ENCODE measurements around the gene SMARCA2.

Gene SMARCA2

GRCh38 chr9:1986341-1986740, 28.8 kb upstream of the SMARCA2 start:
- Histone ChIP-seq H3K4me3 (ENCODE audit: low read depth in 1 of 5, low read length in 5 of 5) (no peak overlapping the region), H3K36me3 (ENCODE audit: control insufficient read depth in 5 of 5, insufficient read depth in 5 of 5, low read length in 5 of 5) (no peaks in the 10 kb centered on the region), H3K27me3 (ENCODE audit: control insufficient read depth in 5 of 5, insufficient read depth in 4 of 5, low read length in 5 of 5) (no peaks in the 10 kb centered on the region), H3K9me3 (ENCODE audit: control insufficient read depth in 5 of 5, low read length in 5 of 5) (no peaks in the 10 kb centered on the region), H3K4me1 (ENCODE audit: control insufficient read depth in 5 of 5, insufficient read depth in 5 of 5, low read length in 5 of 5) (peaks cover 0 to 3% (median 0%) of the 10 kb centered on the region in 5 donors), H3K9ac (ENCODE audit: low read length in 5 of 5) (no peak overlapping the region), H3K27ac (ENCODE audit: low read depth, low read length) (no peak overlapping the region)

- Histone ChIP-seq H3K9me3 (ENCODE audit: control insufficient read depth in 5 of 5, low read length in 5 of 5) (no peaks in the 10 kb centered on the region), H3K27ac (ENCODE audit: low read depth, low read length) (no peak overlapping the region), H3K27me3 (ENCODE audit: control insufficient read depth in 5 of 5, insufficient read depth in 4 of 5, low read length in 5 of 5) (no peaks in the 10 kb centered on the region), H3K4me3 (ENCODE audit: low read depth in 1 of 5, low read length in 5 of 5) (no peak overlapping the region), H3K9ac (ENCODE audit: low read length in 5 of 5) (no peak overlapping the region), H3K36me3 (ENCODE audit: control insufficient read depth in 5 of 5, insufficient read depth in 5 of 5, low read length in 5 of 5) (no peaks in the 10 kb centered on the region), H3K4me1 (ENCODE audit: control insufficient read depth in 5 of 5, insufficient read depth in 5 of 5, low read length in 5 of 5) (peaks cover 0 to 3% (median 0%) of the 10 kb centered on the region in 5 donors)
These were observed 25.6 kb upstream of the SMARCA2 start for GRCh38 chr9:1989500-1989899.

DNA sequence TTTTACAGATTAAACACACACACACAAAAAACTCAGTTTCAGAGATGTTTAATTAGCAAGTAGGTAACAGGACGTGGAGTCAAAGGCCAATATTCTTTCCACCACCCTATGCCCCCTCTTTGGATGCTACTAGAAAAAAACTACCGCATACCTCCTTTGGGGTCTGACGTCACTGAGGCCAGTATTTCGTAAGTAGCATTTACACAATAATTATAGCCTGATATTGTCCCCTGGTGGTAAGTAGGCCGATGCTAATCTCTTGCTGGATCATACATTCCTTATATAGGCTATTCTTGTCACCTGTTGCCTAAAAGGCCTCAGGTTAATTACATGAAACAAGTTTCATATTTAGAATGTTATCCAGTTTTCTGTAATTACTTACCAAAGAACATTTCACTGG, 21.0 kb upstream of the SMARCA2 start:
- no peaks in the 10 kb centered on the region for H3K9me3 ChIP-seq (ENCODE audit: control insufficient read depth in 5 of 5, low read length in 5 of 5)
- H3K36me3 ChIP-seq (ENCODE audit: control insufficient read depth in 5 of 5, insufficient read depth in 5 of 5, low read length in 5 of 5): peaks cover 0 to 3% (median 0%) of the 10 kb centered on the region in 5 donors
- H3K9ac ChIP-seq (ENCODE audit: low read length in 5 of 5): no peak overlapping the region
- H3K27ac ChIP-seq (ENCODE audit: low read depth, low read length): no peak overlapping the region
- no peak overlapping the region for H3K4me3 ChIP-seq (ENCODE audit: low read depth in 1 of 5, low read length in 5 of 5)
- H3K27me3 ChIP-seq (ENCODE audit: control insufficient read depth in 5 of 5, insufficient read depth in 4 of 5, low read length in 5 of 5): no peaks in the 10 kb centered on the region
- H3K4me1 ChIP-seq (ENCODE audit: control insufficient read depth in 5 of 5, insufficient read depth in 5 of 5, low read length in 5 of 5): peaks cover 0 to 3% (median 0%) of the 10 kb centered on the region in 5 donors

GRCh38 chr9:1995084-1995483, 20.1 kb upstream of the SMARCA2 start:
- no peak overlapping the region for H3K9ac ChIP-seq (ENCODE audit: low read length in 5 of 5)
- no peaks in the 10 kb centered on the region for H3K4me1 ChIP-seq (ENCODE audit: control insufficient read depth in 5 of 5, insufficient read depth in 5 of 5, low read length in 5 of 5)
- H3K36me3 ChIP-seq (ENCODE audit: control insufficient read depth in 5 of 5, insufficient read depth in 5 of 5, low read length in 5 of 5): peaks cover 0 to 3% (median 0%) of the 10 kb centered on the region in 5 donors
- no peak overlapping the region for H3K4me3 ChIP-seq (ENCODE audit: low read depth in 1 of 5, low read length in 5 of 5)
- H3K27me3 ChIP-seq (ENCODE audit: control insufficient read depth in 5 of 5, insufficient read depth in 4 of 5, low read length in 5 of 5): no peaks in the 10 kb centered on the region
- H3K9me3 ChIP-seq (ENCODE audit: control insufficient read depth in 5 of 5, low read length in 5 of 5): no peaks in the 10 kb centered on the region
- no peak overlapping the region for H3K27ac ChIP-seq (ENCODE audit: low read depth, low read length)

GRCh38 chr9:1996156-1996555, 19.0 kb upstream of the SMARCA2 start:
- no peaks in the 10 kb centered on the region for H3K27me3 ChIP-seq (ENCODE audit: control insufficient read depth in 5 of 5, insufficient read depth in 4 of 5, low read length in 5 of 5)
- H3K27ac ChIP-seq (ENCODE audit: low read depth, low read length): no peak overlapping the region
- H3K9ac ChIP-seq (ENCODE audit: low read length in 5 of 5): no peak overlapping the region
- H3K36me3 ChIP-seq (ENCODE audit: control insufficient read depth in 5 of 5, insufficient read depth in 5 of 5, low read length in 5 of 5): peaks cover 0 to 3% (median 0%) of the 10 kb centered on the region in 5 donors
- no peaks in the 10 kb centered on the region for H3K9me3 ChIP-seq (ENCODE audit: control insufficient read depth in 5 of 5, low read length in 5 of 5)
- H3K4me3 ChIP-seq (ENCODE audit: low read depth in 1 of 5, low read length in 5 of 5): no peak overlapping the region
- H3K4me1 ChIP-seq (ENCODE audit: control insufficient read depth in 5 of 5, insufficient read depth in 5 of 5, low read length in 5 of 5): no peaks in the 10 kb centered on the region

DNA sequence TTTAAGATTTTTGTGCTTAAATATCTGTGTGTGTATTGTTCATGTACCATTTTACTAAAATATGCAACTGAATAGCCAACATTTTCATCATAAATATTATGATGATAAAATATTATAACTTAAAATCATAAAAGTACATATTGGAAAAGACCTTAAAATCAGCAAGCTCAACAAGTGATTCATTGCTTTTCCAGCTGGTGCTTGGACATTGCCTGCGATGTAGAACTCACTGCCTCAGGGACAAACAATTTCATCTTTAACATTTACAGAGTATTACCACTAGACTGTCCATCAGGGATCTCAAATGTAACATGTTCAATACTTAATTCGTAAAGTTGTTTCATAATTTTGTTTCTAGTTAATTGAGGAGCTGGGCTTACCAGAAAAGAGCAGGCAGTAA, 17.5 kb upstream of the SMARCA2 start:
- Histone ChIP-seq H3K9me3 (ENCODE audit: control insufficient read depth in 5 of 5, low read length in 5 of 5) (no peaks in the 10 kb centered on the region), H3K27ac (ENCODE audit: low read depth, low read length) (no peak overlapping the region), H3K4me1 (ENCODE audit: control insufficient read depth in 5 of 5, insufficient read depth in 5 of 5, low read length in 5 of 5) (no peaks in the 10 kb centered on the region), H3K27me3 (ENCODE audit: control insufficient read depth in 5 of 5, insufficient read depth in 4 of 5, low read length in 5 of 5) (no peaks in the 10 kb centered on the region), H3K4me3 (ENCODE audit: low read depth in 1 of 5, low read length in 5 of 5) (no peak overlapping the region), H3K36me3 (ENCODE audit: control insufficient read depth in 5 of 5, insufficient read depth in 5 of 5, low read length in 5 of 5) (peaks cover 0 to 3% (median 0%) of the 10 kb centered on the region in 5 donors), H3K9ac (ENCODE audit: low read length in 5 of 5) (no peak overlapping the region)

DNA sequence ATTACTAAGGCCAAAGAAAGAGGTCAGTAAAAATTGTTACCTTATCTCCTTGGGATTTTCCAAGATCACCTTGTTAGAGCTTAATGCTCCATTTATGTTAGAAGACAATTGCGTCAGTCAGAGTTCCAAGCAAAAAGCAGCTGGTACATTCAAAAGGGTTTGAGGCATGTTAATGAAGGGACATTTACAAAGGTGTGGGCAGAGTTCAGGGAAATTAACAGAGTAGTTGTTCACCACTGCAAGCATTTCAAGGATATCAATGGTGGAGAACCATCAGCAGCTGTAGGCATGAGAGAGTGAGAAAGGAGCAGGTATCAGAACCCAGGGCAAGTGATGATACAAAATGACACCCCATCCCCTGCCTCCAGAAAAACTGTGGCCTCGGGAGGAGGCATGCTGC, 17.0 kb upstream of the SMARCA2 start:
- H3K27ac ChIP-seq (ENCODE audit: low read depth, low read length): no peak overlapping the region
- peaks cover 0 to 3% (median 0%) of the 10 kb centered on the region in 5 donors for H3K36me3 ChIP-seq (ENCODE audit: control insufficient read depth in 5 of 5, insufficient read depth in 5 of 5, low read length in 5 of 5)
- H3K9me3 ChIP-seq (ENCODE audit: control insufficient read depth in 5 of 5, low read length in 5 of 5): no peaks in the 10 kb centered on the region

DNA sequence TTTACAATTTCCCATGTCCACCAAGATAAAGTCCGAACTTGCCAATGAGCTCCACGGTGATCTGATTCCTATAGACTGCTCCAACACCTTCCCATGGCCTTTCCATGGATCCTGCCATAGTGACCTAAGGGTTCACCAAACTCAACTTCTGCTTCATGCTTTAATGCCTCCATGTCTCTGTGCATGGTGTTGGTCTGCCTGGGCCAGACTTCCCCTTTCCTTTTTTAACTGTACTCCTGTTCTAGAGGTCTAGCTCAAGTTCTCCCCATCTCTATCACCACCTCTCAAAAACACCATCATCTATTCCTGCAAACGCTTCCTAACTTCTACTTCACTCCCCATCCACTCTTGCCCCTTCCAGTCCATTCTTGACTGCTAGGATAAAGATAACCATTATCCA, 14.8 kb upstream of the SMARCA2 start:
- Histone ChIP-seq H3K4me1 (ENCODE audit: control insufficient read depth in 5 of 5, insufficient read depth in 5 of 5, low read length in 5 of 5) (no peaks in the 10 kb centered on the region), H3K27me3 (ENCODE audit: control insufficient read depth in 5 of 5, insufficient read depth in 4 of 5, low read length in 5 of 5) (no peaks in the 10 kb centered on the region), H3K9me3 (ENCODE audit: control insufficient read depth in 5 of 5, low read length in 5 of 5) (no peaks in the 10 kb centered on the region), H3K27ac (ENCODE audit: low read depth, low read length) (no peak overlapping the region), H3K4me3 (ENCODE audit: low read depth in 1 of 5, low read length in 5 of 5) (no peak overlapping the region), H3K36me3 (ENCODE audit: control insufficient read depth in 5 of 5, insufficient read depth in 5 of 5, low read length in 5 of 5) (no peaks in the 10 kb centered on the region), H3K9ac (ENCODE audit: low read length in 5 of 5) (no peak overlapping the region)

More for the DNA sequence above, 17.0 kb upstream of the SMARCA2 start:
- no peak overlapping the region for H3K9ac ChIP-seq (ENCODE audit: low read length in 5 of 5)
- no peak overlapping the region for H3K4me3 ChIP-seq (ENCODE audit: low read depth in 1 of 5, low read length in 5 of 5)
- H3K27me3 ChIP-seq (ENCODE audit: control insufficient read depth in 5 of 5, insufficient read depth in 4 of 5, low read length in 5 of 5): no peaks in the 10 kb centered on the region
- no peaks in the 10 kb centered on the region for H3K4me1 ChIP-seq (ENCODE audit: control insufficient read depth in 5 of 5, insufficient read depth in 5 of 5, low read length in 5 of 5)

GRCh38 chr9:2008372-2008771, 6.8 kb upstream of the SMARCA2 start:
- Histone ChIP-seq H3K27ac (ENCODE audit: low read depth, low read length) (no peak overlapping the region), H3K36me3 (ENCODE audit: control insufficient read depth in 5 of 5, insufficient read depth in 5 of 5, low read length in 5 of 5) (no peaks in the 10 kb centered on the region), H3K27me3 (ENCODE audit: control insufficient read depth in 5 of 5, insufficient read depth in 4 of 5, low read length in 5 of 5) (no peaks in the 10 kb centered on the region), H3K9ac (ENCODE audit: low read length in 5 of 5) (no peak overlapping the region), H3K9me3 (ENCODE audit: control insufficient read depth in 5 of 5, low read length in 5 of 5) (no peaks in the 10 kb centered on the region), H3K4me3 (ENCODE audit: low read depth in 1 of 5, low read length in 5 of 5) (no peak overlapping the region), H3K4me1 (ENCODE audit: control insufficient read depth in 5 of 5, insufficient read depth in 5 of 5, low read length in 5 of 5) (peaks cover 0 to 3% (median under 1%) of the 10 kb centered on the region in 5 donors)

GRCh38 chr9:2012347-2012746, 2.8 kb upstream of the SMARCA2 start:
- Histone ChIP-seq H3K9me3 (ENCODE audit: control insufficient read depth in 5 of 5, low read length in 5 of 5) (no peaks in the 10 kb centered on the region), H3K9ac (ENCODE audit: low read length in 5 of 5) (no peak overlapping the region), H3K27me3 (ENCODE audit: control insufficient read depth in 5 of 5, insufficient read depth in 4 of 5, low read length in 5 of 5) (no peaks in the 10 kb centered on the region), H3K4me1 (ENCODE audit: control insufficient read depth in 5 of 5, insufficient read depth in 5 of 5, low read length in 5 of 5) (peaks cover 0 to 25% (median 16%) of the 10 kb centered on the region in 5 donors), H3K36me3 (ENCODE audit: control insufficient read depth in 5 of 5, insufficient read depth in 5 of 5, low read length in 5 of 5) (no peaks in the 10 kb centered on the region), H3K4me3 (ENCODE audit: low read depth in 1 of 5, low read length in 5 of 5) (no peak overlapping the region), H3K27ac (ENCODE audit: low read depth, low read length) (no peak overlapping the region)
